ENCODE measurements around the gene PRKAR2B. TPM values are rescaled to one million over a fixed set of nuclear protein-coding genes. Genes with fewer than 3 reads are reported as not detected.

The PRKAR2B gene
- total and polyA plus RNA-seq, 4 donors: 3.5 to 15.0 (median 5.8) TPM

GRCh38 chr7:107185716-107186115 is 141.2 kb downstream of the PRKAR2B start:
- ATAC-seq (ENCODE audit: insufficient read depth, low FRiP score) (no peak), DNase-seq (no peak)
- Histone ChIP-seq H3K27me3 (ENCODE audit: control insufficient read depth in 3 of 3, insufficient read depth in 3 of 3, low read length in 2 of 3) (no peaks in the 10 kb centered on the region), H3K9ac (ENCODE audit: insufficient read depth in 1 of 2, low read length in 2 of 2) (no peak overlapping the region), H3K4me1 (ENCODE audit: control insufficient read depth in 5 of 5, insufficient read depth in 5 of 5, low read length in 5 of 5) (peaks cover 0 to under 1% (median 0%) of the 10 kb centered on the region in 5 donors), H3K36me3 (ENCODE audit: control insufficient read depth in 4 of 4, insufficient read depth in 4 of 4, low read length in 4 of 4) (peaks cover 11 to 42% (median 15%) of the 10 kb centered on the region in 4 donors), H3K9me3 (ENCODE audit: control insufficient read depth in 4 of 4, insufficient read depth in 3 of 4, low read length in 3 of 4) (no peaks in the 10 kb centered on the region), H3K27ac (ENCODE audit: low read depth in 1 of 2, low read length in 1 of 2) (no peak overlapping the region), H3K4me3 (no peak overlapping the region)
- no peak for TF ChIP-seq CTCF (IDR thresholded peaks at IDR 0.05; ENCODE audit: control extremely low read depth, extremely low read depth)
- 75 to 76% methylated on average over 4 of the region's 4 CpGs for WGBS, 2 donors

GRCh38 chr7:107186240-107186639 is 141.7 kb downstream of the PRKAR2B start:
- Histone ChIP-seq H3K4me1 (ENCODE audit: control insufficient read depth in 5 of 5, insufficient read depth in 5 of 5, low read length in 5 of 5) (no peaks in the 10 kb centered on the region), H3K4me3 (no peak overlapping the region), H3K27ac (ENCODE audit: low read depth in 1 of 2, low read length in 1 of 2) (no peak overlapping the region), H3K36me3 (ENCODE audit: control insufficient read depth in 4 of 4, insufficient read depth in 4 of 4, low read length in 4 of 4) (peaks cover 11 to 44% (median 16%) of the 10 kb centered on the region in 4 donors), H3K27me3 (ENCODE audit: control insufficient read depth in 3 of 3, insufficient read depth in 3 of 3, low read length in 2 of 3) (no peaks in the 10 kb centered on the region), H3K9me3 (ENCODE audit: control insufficient read depth in 4 of 4, insufficient read depth in 3 of 4, low read length in 3 of 4) (no peaks in the 10 kb centered on the region), H3K9ac (ENCODE audit: insufficient read depth in 1 of 2, low read length in 2 of 2) (no peak overlapping the region)
- no peak for DNase-seq
- ATAC-seq (ENCODE audit: insufficient read depth, low FRiP score): no peak
- TF ChIP-seq CTCF (IDR thresholded peaks at IDR 0.05; ENCODE audit: control extremely low read depth, extremely low read depth): no peak
- 96 to 97% methylated on average over 4 of the region's 4 CpGs for WGBS, 2 donors

- peaks cover 12 to 44% (median 16%) of the 10 kb centered on the region in 4 donors for H3K36me3 ChIP-seq (ENCODE audit: control insufficient read depth in 4 of 4, insufficient read depth in 4 of 4, low read length in 4 of 4)
These were observed 143.3 kb downstream of the PRKAR2B start for GRCh38 chr7:107187774-107188173.

More at GRCh38 chr7:107187774-107188173, 143.3 kb downstream of the PRKAR2B start:
- H3K4me1 ChIP-seq (ENCODE audit: control insufficient read depth in 5 of 5, insufficient read depth in 5 of 5, low read length in 5 of 5): no peaks in the 10 kb centered on the region
- H3K9ac ChIP-seq (ENCODE audit: insufficient read depth in 1 of 2, low read length in 2 of 2): no peak overlapping the region
- no peak overlapping the region for H3K27ac ChIP-seq (ENCODE audit: low read depth in 1 of 2, low read length in 1 of 2)
- no peak for DNase-seq
- H3K4me3 ChIP-seq: no peak overlapping the region
- 80 to 88% methylated on average over 2 of the region's 2 CpGs for WGBS, 2 donors
- no peaks in the 10 kb centered on the region for H3K27me3 ChIP-seq (ENCODE audit: control insufficient read depth in 3 of 3, insufficient read depth in 3 of 3, low read length in 2 of 3)
- ATAC-seq (ENCODE audit: insufficient read depth, low FRiP score): no peak
- no peaks in the 10 kb centered on the region for H3K9me3 ChIP-seq (ENCODE audit: control insufficient read depth in 4 of 4, insufficient read depth in 3 of 4, low read length in 3 of 4)
- no peak for TF ChIP-seq CTCF (IDR thresholded peaks at IDR 0.05; ENCODE audit: control extremely low read depth, extremely low read depth)
